ENCODE data around the gene KCNJ5.
A peak's percentile ranks its signal among the peaks of the same experiment; 100 is the strongest.

Gene KCNJ5

DNA sequence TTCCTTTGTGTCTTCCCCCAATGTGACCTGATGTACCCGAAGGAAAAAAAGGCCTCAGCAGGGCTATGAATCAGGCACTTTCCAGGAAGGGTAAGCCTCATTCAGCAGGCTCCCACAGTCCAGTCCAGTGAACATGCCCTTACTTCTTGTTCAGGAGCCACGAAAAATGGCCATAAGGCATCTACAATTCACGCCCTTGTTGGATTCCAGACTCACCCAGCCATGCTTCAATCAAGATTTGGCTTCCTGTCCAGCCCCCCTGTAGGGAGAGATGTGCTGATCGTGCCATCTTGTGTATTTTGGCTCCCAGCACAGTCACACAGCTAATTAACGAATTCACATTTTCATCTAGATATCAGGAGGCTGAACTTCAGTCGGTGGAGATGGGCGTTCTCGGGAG, 9.9 kb upstream of the KCNJ5 start:
- Histone ChIP-seq H3K9ac (ENCODE audit: insufficient read length, low read depth) (no peak overlapping the region), H3K4me3 (ENCODE audit: insufficient read length, low read depth) (no peak overlapping the region), H3K9me3 (ENCODE audit: insufficient read depth, low read length) (no peaks in the 10 kb centered on the region), H3K4me1 (ENCODE audit: insufficient read depth, insufficient read length) (peaks cover 2% of the 10 kb centered on the region), H3K27me3 (ENCODE audit: insufficient read depth, insufficient read length) (peaks cover 10% of the 10 kb centered on the region), H3K36me3 (ENCODE audit: insufficient read depth, insufficient read length, low read length) (no peaks in the 10 kb centered on the region)
- TF ChIP-seq ZNF274 (IDR thresholded peaks at IDR 0.05; ENCODE audit: low read depth, low read length) (no peak), SUZ12 (IDR thresholded peaks at IDR 0.05; ENCODE audit: extremely low read depth, insufficient read depth, insufficient read length) (no peak), YY1 (IDR thresholded peaks at IDR 0.05; ENCODE audit: insufficient read depth, insufficient read length) (no peak)
- no peak for DNase-seq (ENCODE audit: low read depth, low spot score)

DNA sequence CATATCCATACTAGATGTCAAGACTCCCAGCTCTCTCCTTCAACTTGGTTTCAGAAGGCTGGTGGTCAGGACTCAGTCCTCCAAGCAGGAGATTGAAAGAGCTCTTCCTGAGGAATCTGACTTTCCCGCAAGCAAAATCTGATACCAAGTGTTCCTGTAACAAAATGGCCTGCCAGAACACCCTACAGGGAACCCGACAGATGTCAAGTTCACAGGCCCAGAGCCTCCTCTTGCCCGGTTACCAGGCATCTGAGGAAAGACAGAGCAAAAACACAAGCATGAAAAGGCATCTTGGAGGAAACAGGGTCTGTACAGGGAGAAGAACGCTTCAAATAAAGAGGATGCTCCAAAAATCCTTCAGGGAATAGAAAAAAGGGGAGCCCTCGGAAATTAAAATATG, 8.7 kb upstream of the KCNJ5 start:
- Histone ChIP-seq H3K27me3 (ENCODE audit: insufficient read depth, insufficient read length) (peaks cover 10% of the 10 kb centered on the region), H3K4me3 (ENCODE audit: insufficient read length, low read depth) (no peak overlapping the region), H3K4me1 (ENCODE audit: insufficient read depth, insufficient read length) (peaks cover 2% of the 10 kb centered on the region), H3K9me3 (ENCODE audit: insufficient read depth, low read length) (no peaks in the 10 kb centered on the region), H3K36me3 (ENCODE audit: insufficient read depth, insufficient read length, low read length) (no peaks in the 10 kb centered on the region), H3K9ac (ENCODE audit: insufficient read length, low read depth) (no peak overlapping the region)
- no peak for DNase-seq (ENCODE audit: low read depth, low spot score)
- TF ChIP-seq SUZ12 (IDR thresholded peaks at IDR 0.05; ENCODE audit: extremely low read depth, insufficient read depth, insufficient read length) (no peak), ZNF274 (IDR thresholded peaks at IDR 0.05; ENCODE audit: low read depth, low read length) (no peak), YY1 (IDR thresholded peaks at IDR 0.05; ENCODE audit: insufficient read depth, insufficient read length) (no peak)

DNA sequence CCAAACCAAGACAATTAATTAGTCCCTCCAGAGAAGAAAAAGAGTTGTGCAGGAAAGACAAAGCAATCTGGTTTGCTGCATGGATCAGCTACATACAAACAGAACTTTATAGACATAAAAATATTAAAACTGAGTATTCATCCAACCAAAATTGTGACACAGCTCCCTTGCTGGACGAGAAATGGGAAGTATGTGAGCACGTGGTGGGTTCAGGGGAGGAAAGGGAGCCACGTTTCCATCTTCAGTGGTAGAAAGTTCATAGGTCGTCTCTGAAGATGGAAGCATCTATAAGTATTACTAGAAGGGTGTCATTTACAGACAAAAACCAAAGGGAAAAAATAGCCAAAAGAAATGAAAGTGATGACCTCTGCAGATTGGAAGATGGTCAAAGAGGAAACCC, 7.1 kb upstream of the KCNJ5 start:
- no peak overlapping the region for H3K9ac ChIP-seq (ENCODE audit: insufficient read length, low read depth)
- peaks cover 13% of the 10 kb centered on the region for H3K27me3 ChIP-seq (ENCODE audit: insufficient read depth, insufficient read length)
- H3K36me3 ChIP-seq (ENCODE audit: insufficient read depth, insufficient read length, low read length) = no peaks in the 10 kb centered on the region
- H3K4me1 ChIP-seq (ENCODE audit: insufficient read depth, insufficient read length) = peaks cover 2% of the 10 kb centered on the region
- DNase-seq (ENCODE audit: low read depth, low spot score) = no peak
- H3K9me3 ChIP-seq (ENCODE audit: insufficient read depth, low read length) = no peaks in the 10 kb centered on the region
- TF ChIP-seq ZNF274 (IDR thresholded peaks at IDR 0.05; ENCODE audit: low read depth, low read length) = no peak
- no peak for TF ChIP-seq SUZ12 (IDR thresholded peaks at IDR 0.05; ENCODE audit: extremely low read depth, insufficient read depth, insufficient read length)
- no peak for TF ChIP-seq YY1 (IDR thresholded peaks at IDR 0.05; ENCODE audit: insufficient read depth, insufficient read length)
- H3K4me3 ChIP-seq (ENCODE audit: insufficient read length, low read depth) = no peak overlapping the region

DNA sequence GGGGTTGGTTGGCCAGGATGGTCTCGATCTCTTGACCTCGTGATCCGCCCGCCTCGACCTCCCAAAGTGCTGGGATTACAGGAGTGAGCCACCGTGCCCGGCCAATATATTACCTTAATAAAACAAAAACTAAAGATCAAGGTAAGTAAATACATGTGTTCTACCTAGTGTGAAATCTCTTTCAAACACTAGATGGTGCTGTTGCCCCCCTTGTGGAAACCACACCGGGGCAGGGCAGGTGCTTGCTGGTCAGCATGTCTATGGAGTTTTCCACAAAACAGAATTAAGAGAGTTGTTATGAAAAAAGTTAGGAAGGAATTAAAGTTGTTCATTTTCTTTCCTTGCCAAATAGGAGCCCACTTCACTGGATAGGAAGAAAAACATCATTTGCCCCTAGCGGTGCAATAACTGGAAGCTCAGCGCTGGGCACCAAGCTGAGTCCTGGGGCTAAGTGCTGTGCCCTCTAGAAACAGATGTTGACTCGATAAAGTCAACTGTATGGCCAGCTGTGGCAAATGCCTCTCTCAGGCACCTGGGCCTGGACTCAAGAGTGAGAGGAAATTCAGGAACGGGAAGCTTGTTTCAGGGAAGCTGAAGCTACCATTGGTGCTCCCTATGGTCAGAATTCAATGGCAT, 6.3 kb upstream of the KCNJ5 start:
- peak; percentile 62 for DNase-seq (ENCODE audit: low read depth, low spot score)
- Histone ChIP-seq H3K4me1 (ENCODE audit: insufficient read depth, insufficient read length) (peaks cover 3% of the 10 kb centered on the region), H3K4me3 (ENCODE audit: insufficient read length, low read depth) (no peak overlapping the region), H3K9me3 (ENCODE audit: insufficient read depth, low read length) (no peaks in the 10 kb centered on the region), H3K27me3 (ENCODE audit: insufficient read depth, insufficient read length) (peaks cover 21% of the 10 kb centered on the region), H3K9ac (ENCODE audit: insufficient read length, low read depth) (no peak overlapping the region), H3K36me3 (ENCODE audit: insufficient read depth, insufficient read length, low read length) (no peaks in the 10 kb centered on the region)
- TF ChIP-seq YY1 (IDR thresholded peaks at IDR 0.05; ENCODE audit: insufficient read depth, insufficient read length) (no peak), ZNF274 (IDR thresholded peaks at IDR 0.05; ENCODE audit: low read depth, low read length) (no peak), SUZ12 (IDR thresholded peaks at IDR 0.05; ENCODE audit: extremely low read depth, insufficient read depth, insufficient read length) (no peak)

DNA sequence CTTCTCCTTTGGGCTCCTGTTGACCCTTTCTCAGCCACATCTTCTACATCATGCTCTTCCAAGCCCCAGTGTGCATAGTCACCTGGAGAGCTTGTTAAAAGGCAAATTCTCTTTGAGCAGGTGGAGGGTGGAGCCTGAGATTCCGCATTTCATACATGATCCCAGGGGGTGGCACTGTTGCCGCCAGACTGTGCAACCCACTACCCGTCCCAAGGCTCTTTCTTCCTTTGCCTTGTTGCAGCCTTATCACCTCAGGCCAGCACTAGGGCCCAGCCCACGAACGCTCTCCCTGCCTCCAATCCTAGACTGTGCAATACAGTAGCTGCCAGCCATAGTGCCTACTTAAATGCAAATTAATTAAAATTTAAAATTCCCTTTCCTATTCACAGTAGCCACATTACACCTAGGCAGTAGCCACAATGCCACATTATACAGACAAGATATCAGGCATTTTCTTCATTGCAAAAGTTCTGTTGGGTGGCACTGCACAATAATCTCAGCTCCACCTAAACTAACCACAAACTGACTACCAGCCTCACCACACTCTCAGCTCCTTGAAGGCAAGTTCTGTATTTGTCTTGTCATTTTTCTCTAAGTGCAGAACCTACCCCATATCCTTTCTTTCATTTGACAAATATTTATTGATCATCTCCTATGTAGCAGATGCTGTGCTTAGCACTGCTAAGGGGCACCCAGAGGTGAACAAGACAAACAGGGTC, 4.6 kb upstream of the KCNJ5 start:
- Histone ChIP-seq H3K27me3 (ENCODE audit: insufficient read depth, insufficient read length) (peaks cover 32% of the 10 kb centered on the region), H3K36me3 (ENCODE audit: insufficient read depth, insufficient read length, low read length) (no peaks in the 10 kb centered on the region), H3K9me3 (ENCODE audit: insufficient read depth, low read length) (no peaks in the 10 kb centered on the region), H3K9ac (ENCODE audit: insufficient read length, low read depth) (no peak overlapping the region), H3K4me3 (ENCODE audit: insufficient read length, low read depth) (no peak overlapping the region), H3K4me1 (ENCODE audit: insufficient read depth, insufficient read length) (peaks cover 2% of the 10 kb centered on the region)
- TF ChIP-seq ZNF274 (IDR thresholded peaks at IDR 0.05; ENCODE audit: low read depth, low read length) (no peak), SUZ12 (IDR thresholded peaks at IDR 0.05; ENCODE audit: extremely low read depth, insufficient read depth, insufficient read length) (no peak), YY1 (IDR thresholded peaks at IDR 0.05; ENCODE audit: insufficient read depth, insufficient read length) (no peak)
- no peak for DNase-seq (ENCODE audit: low read depth, low spot score)

DNA sequence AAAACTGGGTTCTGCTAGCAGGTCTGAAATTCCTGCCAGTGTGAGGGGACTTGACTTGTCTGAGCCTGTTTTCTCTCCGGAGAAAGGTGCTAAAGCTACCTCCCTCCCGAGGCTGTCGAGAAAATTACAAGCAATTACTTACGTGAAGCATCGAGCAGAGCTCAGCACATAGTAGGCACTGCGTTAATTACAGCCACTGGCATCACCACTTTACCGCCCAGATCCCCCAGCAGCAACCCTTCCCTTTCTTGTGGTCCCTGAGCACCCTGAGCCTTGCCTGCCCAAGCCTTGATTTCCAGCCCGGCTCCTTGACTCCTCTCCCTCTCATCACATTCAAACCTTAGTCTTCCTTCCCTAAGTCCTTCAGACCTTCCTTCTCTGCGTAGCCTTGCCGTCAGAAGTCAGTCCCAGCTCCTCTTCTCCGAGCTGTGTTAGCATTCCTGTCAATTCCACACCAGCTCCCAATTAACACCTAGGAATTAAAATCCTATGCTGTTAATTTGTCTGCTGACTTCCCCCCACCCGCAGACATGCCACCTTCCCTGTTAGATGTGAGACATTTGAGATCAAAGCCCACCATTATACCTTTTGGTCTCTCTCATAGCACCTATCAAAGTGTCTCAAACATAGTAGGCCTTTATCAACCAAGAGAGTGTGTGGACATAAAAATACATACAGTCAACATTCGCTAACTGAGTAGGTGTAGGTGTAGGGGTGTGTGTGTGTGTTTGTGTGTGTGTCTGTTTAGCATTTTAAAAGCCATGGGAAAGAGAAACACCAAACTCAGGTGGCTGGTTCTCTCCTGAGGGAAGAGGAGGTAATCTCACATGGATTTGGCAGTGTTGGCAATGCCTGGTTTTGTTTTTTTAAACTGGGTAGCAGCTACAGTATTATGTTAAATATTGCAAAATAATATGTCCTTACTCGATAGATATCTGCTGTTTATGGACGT, 2.8 kb upstream of the KCNJ5 start:
- DNase-seq (ENCODE audit: low read depth, low spot score) = no peak
- no peak overlapping the region for H3K9ac ChIP-seq (ENCODE audit: insufficient read length, low read depth)
- H3K27me3 ChIP-seq (ENCODE audit: insufficient read depth, insufficient read length) = peaks cover 40% of the 10 kb centered on the region
- H3K9me3 ChIP-seq (ENCODE audit: insufficient read depth, low read length) = no peaks in the 10 kb centered on the region
- peaks cover 2% of the 10 kb centered on the region for H3K4me1 ChIP-seq (ENCODE audit: insufficient read depth, insufficient read length)
- H3K4me3 ChIP-seq (ENCODE audit: insufficient read length, low read depth) = no peak overlapping the region
- H3K36me3 ChIP-seq (ENCODE audit: insufficient read depth, insufficient read length, low read length) = no peaks in the 10 kb centered on the region
- TF ChIP-seq YY1 (IDR thresholded peaks at IDR 0.05; ENCODE audit: insufficient read depth, insufficient read length) (no peak), SUZ12 (IDR thresholded peaks at IDR 0.05; ENCODE audit: extremely low read depth, insufficient read depth, insufficient read length) (no peak), ZNF274 (IDR thresholded peaks at IDR 0.05; ENCODE audit: low read depth, low read length) (no peak)

Measured in NT2/D1 (cell line).